ENCODE data around the gene HIRA.

HIRA gene

GRCh38 chr22:19431649-19432132 lies at the start of gene HIRA:
Gene HIRA (minus strand): TSS chr22:19431733. CDS start chr22:19431476, 257 bp downstream.
- H3K27ac ChIP-seq = peak within 1 kb of the TSS; percentile 83 to 100 (median 97)
- peak within 1 kb of the TSS; percentile 78 to 97 (median 88) for H3K4me3 ChIP-seq

- Histone ChIP-seq H3K27ac (no peak overlapping the region), H3K4me3 (no peak overlapping the region)
Measured at GRCh38 chr22:19480789-19481188, 49.3 kb upstream of the HIRA start.

GRCh38 chr22:19480173-19480568 lies 48.6 kb upstream of the HIRA start:
- Histone ChIP-seq H3K27ac (peak overlapping the region in 3 of 21 experiments; percentile 98 to 100 (median 99)), H3K4me3 (peak overlapping the region; percentile 57 to 92 (median 85))

- Histone ChIP-seq H3K4me3 (peak within 1 kb of the TSS; percentile 57 to 92 (median 85)), H3K27ac (peak within 1 kb of the TSS; percentile 91 to 100 (median 99))
Measured at GRCh38 chr22:19479355-19480172, 48.0 kb upstream of the HIRA start, which contains the start of gene CDC45. Gene CDC45 (plus strand): TSS chr22:19479920. CDS start chr22:19479969, 49 bp downstream.

- peak within 1 kb of the TSS; percentile 91 to 100 (median 99) for H3K27ac ChIP-seq
- H3K4me3 ChIP-seq = peak within 1 kb of the TSS; percentile 57 to 92 (median 85)
Measured at GRCh38 chr22:19478901-19479354, 47.4 kb upstream of the HIRA start, which contains the start of gene UFD1. Gene UFD1 (minus strand): TSS chr22:19479193. CDS start chr22:19479085, 108 bp downstream.

- H3K4me3 ChIP-seq = peak overlapping the region; percentile 57 to 92 (median 85)
- H3K27ac ChIP-seq = peak overlapping the region; percentile 91 to 100 (median 99)
Measured at GRCh38 chr22:19478045-19478900, 46.7 kb upstream of the HIRA start.

GRCh38 chr22:19477321-19478044 lies 46.0 kb upstream of the HIRA start:
- H3K27ac ChIP-seq = peak overlapping the region in 11 of 21 experiments; percentile 9 to 100 (median 98)
- peak overlapping the region; percentile 57 to 92 (median 85) for H3K4me3 ChIP-seq

GRCh38 chr22:19476023-19476422 lies 44.5 kb upstream of the HIRA start:
- Histone ChIP-seq H3K4me3 (no peak overlapping the region), H3K27ac (peak overlapping the region in 1 of 21 experiments; percentile 44)

- Histone ChIP-seq H3K4me3 (no peak overlapping the region), H3K27ac (no peak overlapping the region)
Measured at GRCh38 chr22:19473578-19473977, 42.0 kb upstream of the HIRA start.

GRCh38 chr22:19472233-19472632 lies 40.7 kb upstream of the HIRA start:
- no peak overlapping the region for H3K27ac ChIP-seq
- no peak overlapping the region for H3K4me3 ChIP-seq

- Histone ChIP-seq H3K4me3 (no peak overlapping the region), H3K27ac (no peak overlapping the region)
Measured at GRCh38 chr22:19471572-19471971, 40.0 kb upstream of the HIRA start.

- H3K27ac ChIP-seq = no peak overlapping the region
Measured at GRCh38 chr22:19470010-19470409, 38.5 kb upstream of the HIRA start.

GRCh38 chr22:19469421-19469820 lies 37.9 kb upstream of the HIRA start:
- Histone ChIP-seq H3K27ac (no peak overlapping the region), H3K4me3 (no peak overlapping the region)

More at GRCh38 chr22:19470010-19470409, 38.5 kb upstream of the HIRA start:
- H3K4me3 ChIP-seq = no peak overlapping the region

GRCh38 chr22:19467912-19468311 lies 36.4 kb upstream of the HIRA start:
- Histone ChIP-seq H3K27ac (no peak overlapping the region), H3K4me3 (no peak overlapping the region)

- no peak overlapping the region for H3K4me3 ChIP-seq
- no peak overlapping the region for H3K27ac ChIP-seq
Measured at GRCh38 chr22:19466848-19467752, 35.6 kb upstream of the HIRA start.

- Histone ChIP-seq H3K27ac (no peak overlapping the region), H3K4me3 (no peak overlapping the region)
Measured at GRCh38 chr22:19466126-19466716, 34.7 kb upstream of the HIRA start.

GRCh38 chr22:19464975-19465374 lies 33.4 kb upstream of the HIRA start:
- Histone ChIP-seq H3K27ac (no peak overlapping the region), H3K4me3 (no peak overlapping the region)

- Histone ChIP-seq H3K4me3 (no peak overlapping the region), H3K27ac (peak overlapping the region in 3 of 21 experiments; percentile 8 to 43 (median 23))
Measured at GRCh38 chr22:19464546-19464945, 33.0 kb upstream of the HIRA start.
